GM23338 (cell line): ENCODE measurements around the gene RSPH6A. TPM values are rescaled to one million over a fixed set of nuclear protein-coding genes. Genes with fewer than 3 reads are reported as not detected.

ENCODE experiments used
- ATAC-seq: fragments of 200-7000 bp; cut with Tn5 transposase; 3 replicates; pipeline ENCODE4 v1.9.1; 2020
- DNase-seq: peaks from one replicate; pipeline ENCODE4 v3.0.0-alpha.2; 2015; ENCODE audit warnings: low spot score
- H2AFZ ChIP-seq: fragments of 200-600 bp; sonication (generic); 2 replicates; pipeline ENCODE4 v1.8.0; 2016; ENCODE audit warnings: antibody characterized with exemption, mild to moderate bottlenecking, moderate library complexity
- H3F3A ChIP-seq: fragments of 200-600 bp; sonication (generic); replicated peaks from 2 replicates; pipeline ENCODE4 v1.8.0; 2017; ENCODE audit warnings: antibody characterized with exemption, mixed run types, low read depth
- H3K27ac ChIP-seq: fragments of 200-600 bp; sonication (generic); 2 replicates; pipeline ENCODE4 v1.6.1; 2016; ENCODE audit warnings: low read depth
- H3K27me3 ChIP-seq: fragments of 200-600 bp; sonication (generic); 2 replicates; pipeline ENCODE4 v1.8.0; 2016; ENCODE audit warnings: mild to moderate bottlenecking, mixed run types, moderate library complexity; ENCODE audit not compliant: insufficient read depth
- H3K36me3 ChIP-seq: fragments of 200-600 bp; sonication (generic); 2 replicates; pipeline ENCODE4 v1.8.0; 2016; ENCODE audit warnings: mild to moderate bottlenecking; ENCODE audit not compliant: insufficient read depth
- H3K4me1 ChIP-seq: fragments of 200-600 bp; sonication (generic); 2 replicates; pipeline ENCODE4 v1.8.0; 2016; ENCODE audit warnings: mild to moderate bottlenecking, moderate library complexity; ENCODE audit not compliant: insufficient read depth
- H3K4me2 ChIP-seq: fragments of 200-600 bp; sonication (generic); 2 replicates; pipeline ENCODE4 v1.7.1; 2017; ENCODE audit warnings: mixed run types
- H3K4me3 ChIP-seq: fragments of 200-600 bp; sonication (generic); 2 replicates; pipeline ENCODE4 v1.6.1; 2016; ENCODE audit warnings: mixed run types
- H3K79me2 ChIP-seq: fragments of 200-600 bp; sonication (generic); replicated peaks from 2 replicates; pipeline ENCODE4 v1.8.0; 2017; ENCODE audit warnings: mild to moderate bottlenecking; ENCODE audit not compliant: insufficient read depth
- H3K9me2 ChIP-seq: fragments of 200-600 bp; sonication (generic); 2 replicates; pipeline ENCODE4 v1.8.0; 2017; ENCODE audit not compliant: insufficient read depth
- H4K20me1 ChIP-seq: fragments of 200-600 bp; sonication (generic); replicated peaks from 2 replicates; pipeline ENCODE4 v1.8.0; 2017; ENCODE audit warnings: mild to moderate bottlenecking; ENCODE audit not compliant: insufficient read depth
- H3K27ac Mint-ChIP-seq: 2 replicates; pipeline ENCODE4 v1.8.0; 2020; ENCODE audit warnings: inconsistent platforms, mild to moderate bottlenecking, moderate library complexity, mixed read lengths
- H3K27me3 Mint-ChIP-seq: 3 replicates; pipeline ENCODE4 v1.8.0; 2022; ENCODE audit warnings: low read depth, mild to moderate bottlenecking, moderate library complexity, mixed read lengths, inconsistent platforms; ENCODE audit not compliant: insufficient read depth, poor library complexity
- H3K36me3 Mint-ChIP-seq: 3 replicates; pipeline ENCODE4 v1.8.0; 2021; ENCODE audit warnings: low read depth, mild to moderate bottlenecking, inconsistent platforms, moderate library complexity, mixed read lengths
- H3K4me1 Mint-ChIP-seq: 3 replicates; pipeline ENCODE4 v1.8.0; 2020; ENCODE audit warnings: mild to moderate bottlenecking, inconsistent platforms, mixed read lengths
- H3K4me3 Mint-ChIP-seq: 3 replicates; pipeline ENCODE4 v1.8.0; 2021; ENCODE audit warnings: moderate library complexity, mild to moderate bottlenecking, inconsistent platforms, mixed read lengths
- H3K9me3 Mint-ChIP-seq: 3 replicates; pipeline ENCODE4 v1.8.0; 2020; ENCODE audit warnings: moderate library complexity, mild to moderate bottlenecking, inconsistent platforms, mixed read lengths
- CREB1 ChIP-seq: fragments of 250-450 bp; sonication (Bioruptor Pico); IDR thresholded peaks from 2 replicates; pipeline ENCODE4 v1.5.0; 2020; ENCODE audit warnings: low read depth, mild to moderate bottlenecking, moderate library complexity
- CTCF ChIP-seq, 2 experiments: fragments of 200-600 bp in 1 of 2; sonication (generic) in 1 of 2; conservative IDR thresholded peaks; 2 replicates each; pipeline versions ENCODE4 v1.5.1 to v1.6.1; 2016 to 2017; ENCODE audit warnings: antibody characterized with exemption in 2 of 2, low read depth in 2 of 2, mild to moderate bottlenecking in 2 of 2, moderate library complexity in 1 of 2
- ETS1 ChIP-seq: IDR thresholded peaks from 2 replicates; pipeline ENCODE4 v1.6.1; 2016; ENCODE audit warnings: antibody characterized with exemption
- EZH2phosphoT487 ChIP-seq: fragments of 200-600 bp; sonication (generic); IDR thresholded peaks from one replicate; pipeline ENCODE4 v1.8.1; 2018; ENCODE audit warnings: antibody characterized with exemption; ENCODE audit not compliant: unreplicated experiment
- POLR2AphosphoS5 ChIP-seq: IDR thresholded peaks from 2 replicates; pipeline ENCODE4 v1.6.1; 2016; ENCODE audit warnings: antibody characterized with exemption, low read depth
- ZNF331 ChIP-seq: fragments of 250-450 bp; sonication (Bioruptor Pico); IDR thresholded peaks from 2 replicates; pipeline ENCODE4 v1.5.0; 2020; ENCODE audit warnings: low read depth, mild to moderate bottlenecking, moderate library complexity
- polyA plus RNA-seq: library from polyadenylated mRNA; unstranded; fragments of >200 nt; fragmentation: Nextera tagmentation; extraction: Ambion mirVana; gene quantifications from 2 replicates; pipeline ENCODE4 v1.2.1, GENCODE V29; 2016
- total RNA-seq: library from RNA; depleted of rRNA; stranded (reverse); fragments of >200 nt; shearing (Covaris generic); gene quantifications from 2 replicates; pipeline ENCODE4 v1.2.3, GENCODE V29; 2014

RSPH6A gene
- total and polyA plus RNA-seq, 2 experiments from 2014 or later, result 0.11 to 0.21 TPM

- H3K36me3 ChIP-seq, result no peaks in the 10 kb centered on the region; the same call in 1 of the 2 replicates
- peaks cover 36% of the 10 kb centered on the region for H3K4me1 Mint-ChIP-seq
- no peaks in the 10 kb centered on the region; the same call in 1 of the 2 replicates for H4K20me1 ChIP-seq
- H3K4me3 ChIP-seq, result no peak overlapping the region
- no peak for DNase-seq
- H3K27me3 ChIP-seq, result no peaks in the 10 kb centered on the region
- H3F3A ChIP-seq, result peaks cover 30% of the 10 kb centered on the region; the same call in 1 of the 2 replicates
- H3K36me3 Mint-ChIP-seq, result peaks cover 47% of the 10 kb centered on the region
- H3K4me1 ChIP-seq, result peaks cover 27% of the 10 kb centered on the region
- H3K9me3 Mint-ChIP-seq, result no peaks in the 10 kb centered on the region
- ATAC-seq, result no peak
- H3K9me2 ChIP-seq, result no peaks in the 10 kb centered on the region
- H3K27ac Mint-ChIP-seq, result no peak overlapping the region
- no peak overlapping the region for H3K27ac ChIP-seq
- H3K79me2 ChIP-seq, result no peaks in the 10 kb centered on the region
- H3K4me3 Mint-ChIP-seq, result no peak overlapping the region
- H2AFZ ChIP-seq, result no peak overlapping the region
- H3K27me3 Mint-ChIP-seq, result peaks cover 24% of the 10 kb centered on the region
- H3K4me2 ChIP-seq, result no peak overlapping the region
- TF ChIP-seq POLR2AphosphoS5 (no peak), CTCF (conservative IDR thresholded peaks at IDR 0.05; ENCODE audit: low read depth in 2 of 2) (peak; percentile 19 to 31; a peak in 2 of 4 replicates), EZH2phosphoT487 (no peak), ZNF331 (no peak)
Measured at GRCh38 chr19:45820413-45821102, 5.5 kb upstream of the RSPH6A start.

- Histone ChIP-seq H3K27me3 (no peaks in the 10 kb centered on the region), H3K27ac (no peak overlapping the region; the same call in 1 of the 2 replicates), H3K79me2 (no peaks in the 10 kb centered on the region), H3K9me2 (no peaks in the 10 kb centered on the region), H2AFZ (no peak overlapping the region), H3K4me1 (peaks cover 28% of the 10 kb centered on the region), H3K36me3 (no peaks in the 10 kb centered on the region; the same call in 1 of the 2 replicates), H3F3A (peaks cover 35% of the 10 kb centered on the region; the same call in 1 of the 2 replicates), H4K20me1 (no peaks in the 10 kb centered on the region; the same call in 1 of the 2 replicates), H3K4me2 (no peak overlapping the region), H3K4me3 (no peak overlapping the region)
- Mint-ChIP-seq H3K27ac (no peak overlapping the region), H3K36me3 (peaks cover 45% of the 10 kb centered on the region), H3K9me3 (no peaks in the 10 kb centered on the region), H3K4me3 (no peak overlapping the region), H3K27me3 (peaks cover 20% of the 10 kb centered on the region), H3K4me1 (peaks cover 36% of the 10 kb centered on the region)
- ATAC-seq (no peak), DNase-seq (no peak)
- no peak for TF ChIP-seq CREB1 (CRISPR knock-in tag)
- TF ChIP-seq ETS1, result no peak
Measured at GRCh38 chr19:45819769-45820168, 4.7 kb upstream of the RSPH6A start.
